Measurements from ENCODE around the gene ARHGAP31. TPM values are rescaled to one million over a fixed set of nuclear protein-coding genes. Genes with fewer than 3 reads are reported as not detected.

The ARHGAP31 gene
- total RNA-seq, 2 donors from 2014 or later, result 5.7 to 7.9 TPM

GRCh38 chr3:119408243-119408950, 114.2 kb downstream of the ARHGAP31 start:
- no peaks in the 10 kb centered on the region for H3K4me1 ChIP-seq
- H3K36me3 ChIP-seq (replicated peaks in 1 of 2; ENCODE audit: insufficient read depth in 1 of 2, low read depth in 2 of 2), result no peaks in the 10 kb centered on the region
- no peak for DNase-seq
- TF ChIP-seq POLR2A (IDR thresholded peaks at IDR 0.05), result no peak
- no peak for TF ChIP-seq CTCF (IDR thresholded peaks at IDR 0.05)
- WGBS, 2 donors, result 71 to 86% methylated on average over 3 of the region's 3 CpGs
- no peak overlapping the region for H3K4me3 ChIP-seq
- no peaks in the 10 kb centered on the region for H3K27me3 ChIP-seq
- no peaks in the 10 kb centered on the region for H3K9me3 ChIP-seq
- no peak for ATAC-seq
- intact Hi-C loops (cut with DNase I), result no loop called here
- H3K27ac ChIP-seq, result no peak overlapping the region

GRCh38 chr3:119409844-119410243, 115.7 kb downstream of the ARHGAP31 start:
- 85 to 92% methylated on average over 1 of the region's 1 CpG for whole genome bisulfite sequencing, 2 donors

GRCh38 chr3:119413603-119414280, 119.6 kb downstream of the ARHGAP31 start:
- DNase-seq, result no peak
- Histone ChIP-seq H3K36me3 (replicated peaks in 1 of 2; ENCODE audit: insufficient read depth in 1 of 2, low read depth in 2 of 2) (no peaks in the 10 kb centered on the region), H3K4me1 (no peaks in the 10 kb centered on the region), H3K4me3 (no peak overlapping the region), H3K9me3 (no peaks in the 10 kb centered on the region), H3K27ac (no peak overlapping the region), H3K27me3 (no peaks in the 10 kb centered on the region)
- intact Hi-C loops (cut with DNase I), result no loop called here
- TF ChIP-seq CTCF (IDR thresholded peaks at IDR 0.05) (no peak), POLR2A (IDR thresholded peaks at IDR 0.05) (no peak)
- 85 to 91% methylated on average over 5 to 7 of the region's 7 CpGs for WGBS, 2 donors
- no peak for ATAC-seq

More at GRCh38 chr3:119409844-119410243, 115.7 kb downstream of the ARHGAP31 start:
- Histone ChIP-seq H3K27me3 (no peaks in the 10 kb centered on the region), H3K9me3 (no peaks in the 10 kb centered on the region), H3K27ac (no peak overlapping the region), H3K36me3 (replicated peaks in 1 of 2; ENCODE audit: insufficient read depth in 1 of 2, low read depth in 2 of 2) (no peaks in the 10 kb centered on the region), H3K4me1 (no peaks in the 10 kb centered on the region), H3K4me3 (no peak overlapping the region)
- DNase-seq (no peak), ATAC-seq (no peak)
- no peak for TF ChIP-seq CTCF (IDR thresholded peaks at IDR 0.05)
- intact Hi-C loops (cut with DNase I), result no loop called here

GRCh38 chr3:119416873-119417272, 122.7 kb downstream of the ARHGAP31 start:
- TF ChIP-seq CTCF (IDR thresholded peaks at IDR 0.05), result no peak
- no peak for TF ChIP-seq POLR2A (IDR thresholded peaks at IDR 0.05)
- no peak for ATAC-seq
- no peak for DNase-seq
- 85 to 92% methylated on average over 1 of the region's 1 CpG for WGBS, 2 donors
- Histone ChIP-seq H3K4me1 (no peaks in the 10 kb centered on the region), H3K36me3 (replicated peaks in 1 of 2; ENCODE audit: insufficient read depth in 1 of 2, low read depth in 2 of 2) (no peaks in the 10 kb centered on the region), H3K27me3 (no peaks in the 10 kb centered on the region), H3K9me3 (no peaks in the 10 kb centered on the region), H3K4me3 (no peak overlapping the region), H3K27ac (no peak overlapping the region)
- intact Hi-C loops (cut with DNase I), result no loop called here
